RWPE2 (cell line): ENCODE measurements around the gene CNTNAP2.

Experiments
- ATAC-seq: fragments of 200-7000 bp; cut with Tn5 transposase; 3 replicates; pipeline ENCODE4 v1.9.1; 2021; ENCODE audit warnings: low read depth
- DNase-seq: peaks from one replicate; pipeline ENCODE4 v3.0.0-alpha.2; 2020; ENCODE audit warnings: low spot score
- H3K27ac ChIP-seq: fragments of 450-650 bp; 2 replicates; pipeline ENCODE4 v1.5.1; 2017; ENCODE audit warnings: mild to moderate bottlenecking; ENCODE audit not compliant: poor library complexity, severe bottlenecking
- H3K27me3 ChIP-seq: fragments of 250-450 bp; sonication (Bioruptor Pico); 2 replicates; pipeline ENCODE4 v1.5.1; 2021; ENCODE audit warnings: mild to moderate bottlenecking, moderate library complexity; ENCODE audit not compliant: insufficient read depth, poor library complexity, severe bottlenecking
- H3K36me3 ChIP-seq: fragments of 250-450 bp; sonication (Bioruptor Pico); 2 replicates; pipeline ENCODE4 v1.5.1; 2020; ENCODE audit warnings: low read depth, mild to moderate bottlenecking, moderate library complexity
- H3K4me1 ChIP-seq: fragments of 250-450 bp; sonication (Bioruptor Pico); 2 replicates; pipeline ENCODE4 v1.5.1; 2021; ENCODE audit warnings: mild to moderate bottlenecking, moderate library complexity; ENCODE audit not compliant: insufficient read depth, poor library complexity, severe bottlenecking
- H3K4me3 ChIP-seq: fragments of 250-450 bp; sonication (Bioruptor Pico); 2 replicates; pipeline ENCODE4 v1.5.1; 2021; ENCODE audit warnings: mild to moderate bottlenecking, moderate library complexity; ENCODE audit not compliant: severe bottlenecking
- H3K9me3 ChIP-seq: fragments of 250-450 bp; sonication (Bioruptor Pico); 2 replicates; pipeline ENCODE4 v1.5.1; 2021; ENCODE audit warnings: mild to moderate bottlenecking, moderate library complexity; ENCODE audit not compliant: severe bottlenecking
- CTCF ChIP-seq: fragments of 450-650 bp; IDR thresholded peaks from one replicate; pipeline ENCODE4 v1.5.1; 2017; ENCODE audit warnings: mild to moderate bottlenecking, moderate library complexity; ENCODE audit not compliant: poor library complexity, severe bottlenecking

The CNTNAP2 gene

GRCh38 chr7:148115308-148115707 lies 1998.7 kb downstream of the CNTNAP2 start:
- no peaks in the 10 kb centered on the region for H3K4me1 ChIP-seq
- TF ChIP-seq CTCF: no peak
- no peaks in the 10 kb centered on the region for H3K36me3 ChIP-seq
- DNase-seq: no peak
- no peaks in the 10 kb centered on the region for H3K27me3 ChIP-seq
- no peak for ATAC-seq
- no peak overlapping the region for H3K4me3 ChIP-seq
- no peak overlapping the region for H3K27ac ChIP-seq
- no peaks in the 10 kb centered on the region for H3K9me3 ChIP-seq

GRCh38 chr7:148116195-148116594 lies 1999.6 kb downstream of the CNTNAP2 start:
- no peak for TF ChIP-seq CTCF
- Histone ChIP-seq H3K9me3 (no peaks in the 10 kb centered on the region), H3K27me3 (no peaks in the 10 kb centered on the region), H3K27ac (no peak overlapping the region), H3K4me1 (no peaks in the 10 kb centered on the region), H3K4me3 (no peak overlapping the region), H3K36me3 (no peaks in the 10 kb centered on the region)
- DNase-seq: no peak
- ATAC-seq: no peak

- no peak for TF ChIP-seq CTCF
- Histone ChIP-seq H3K36me3 (no peaks in the 10 kb centered on the region), H3K4me3 (no peak overlapping the region), H3K27ac (no peak overlapping the region), H3K27me3 (no peaks in the 10 kb centered on the region), H3K4me1 (no peaks in the 10 kb centered on the region), H3K9me3 (no peaks in the 10 kb centered on the region)
- DNase-seq (no peak), ATAC-seq (no peak)
These were observed 2000.3 kb downstream of the CNTNAP2 start for GRCh38 chr7:148116829-148117403.

- DNase-seq (no peak), ATAC-seq (no peak)
- TF ChIP-seq CTCF: no peak
These were observed 2001.8 kb downstream of the CNTNAP2 start for GRCh38 chr7:148118371-148118770.

GRCh38 chr7:148121401-148121800 lies 2004.8 kb downstream of the CNTNAP2 start:
- H3K9me3 ChIP-seq: no peaks in the 10 kb centered on the region
- H3K27me3 ChIP-seq: no peaks in the 10 kb centered on the region
- DNase-seq (no peak), ATAC-seq (no peak)
- H3K4me3 ChIP-seq: no peak overlapping the region
- H3K27ac ChIP-seq: no peak overlapping the region
- no peaks in the 10 kb centered on the region for H3K4me1 ChIP-seq
- TF ChIP-seq CTCF: no peak
- no peaks in the 10 kb centered on the region for H3K36me3 ChIP-seq

More at GRCh38 chr7:148118371-148118770, 2001.8 kb downstream of the CNTNAP2 start:
- Histone ChIP-seq H3K36me3 (no peaks in the 10 kb centered on the region), H3K27ac (no peak overlapping the region), H3K9me3 (no peaks in the 10 kb centered on the region), H3K27me3 (no peaks in the 10 kb centered on the region), H3K4me1 (no peaks in the 10 kb centered on the region), H3K4me3 (no peak overlapping the region)
